DND-41 (cell line): ENCODE measurements around the gene EFNA4.

ENCODE experiments used
- CTCF ChIP-seq: IDR thresholded peaks from 2 replicates; pipeline ENCODE4 v1.5.1; 2012; ENCODE audit warnings: borderline replicate concordance, low read length, moderate library complexity, mild to moderate bottlenecking; ENCODE audit not compliant: poor library complexity, severe bottlenecking; ENCODE audit errors: extremely low read depth
- EZH2 ChIP-seq: IDR thresholded peaks from 3 replicates; pipeline ENCODE4 v1.6.1; 2012; ENCODE audit warnings: borderline replicate concordance, low read depth, mild to moderate bottlenecking, moderate library complexity, low read length, inconsistent platforms; ENCODE audit not compliant: severe bottlenecking

GRCh38 chr1:155110826-155111225, 47.3 kb downstream of the EFNA4 start:
- TF ChIP-seq CTCF = no peak
- no peak for TF ChIP-seq EZH2
